ENCODE results near the gene ADORA1.

The ADORA1 gene

DNA sequence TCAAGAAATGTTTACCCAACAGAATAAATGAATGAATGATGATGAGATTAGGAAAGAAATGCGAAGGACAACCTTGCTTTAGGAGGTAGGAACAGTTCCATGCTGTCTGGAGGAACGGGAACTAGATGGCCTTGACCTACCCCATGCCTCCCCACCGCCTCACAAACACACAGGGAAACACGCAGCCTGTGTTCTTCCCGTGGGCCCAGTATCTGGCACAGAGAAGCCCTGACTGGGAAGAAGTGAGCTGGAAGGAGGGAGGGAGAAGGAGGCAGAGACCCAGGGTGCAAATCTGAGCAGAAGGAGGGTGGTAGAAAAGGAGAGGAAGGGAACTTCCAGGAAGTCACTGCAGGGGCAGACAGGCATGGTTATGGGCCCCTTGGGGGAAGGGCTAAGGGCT is 3.5 kb upstream of the ADORA1 start:
- DNase-seq: no peak

DNA sequence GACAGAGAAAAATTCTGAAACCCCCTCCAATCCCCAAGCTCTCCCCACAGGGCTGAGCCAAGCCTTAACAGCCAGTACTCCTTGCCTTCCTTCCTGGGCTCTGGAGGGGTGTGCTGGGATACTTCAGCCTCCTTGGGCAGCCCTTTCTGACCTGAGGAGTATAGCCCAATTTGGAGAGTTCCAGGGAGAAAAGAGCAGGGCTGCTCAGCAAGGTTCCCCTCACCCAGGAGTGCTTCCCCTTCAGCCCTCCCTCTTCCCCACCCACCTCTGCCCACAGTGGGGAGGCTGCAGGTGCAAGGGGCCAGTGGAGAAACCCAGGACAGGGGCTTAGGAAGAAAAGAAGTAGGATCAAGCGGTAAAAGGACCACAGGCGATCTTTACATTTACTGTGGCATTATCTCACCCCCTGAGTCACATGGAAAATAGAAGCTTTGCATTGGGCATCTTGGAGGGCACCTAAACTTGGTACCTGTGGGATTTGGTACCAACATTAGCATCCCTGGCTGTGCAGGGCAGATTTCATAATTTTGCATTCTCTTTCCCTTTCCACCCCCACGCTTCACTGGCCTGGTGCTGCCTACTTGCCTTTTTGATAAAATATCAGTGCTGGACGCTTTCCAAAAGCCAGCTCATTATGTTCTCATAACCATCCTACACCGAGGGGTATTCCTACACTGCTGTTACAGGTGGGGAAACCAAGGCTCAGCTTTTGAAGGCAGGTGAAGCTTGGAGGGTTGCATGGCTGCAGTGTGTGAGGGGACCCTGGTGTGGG is 2.8 kb upstream of the ADORA1 start:
- DNase-seq: no peak

DNA sequence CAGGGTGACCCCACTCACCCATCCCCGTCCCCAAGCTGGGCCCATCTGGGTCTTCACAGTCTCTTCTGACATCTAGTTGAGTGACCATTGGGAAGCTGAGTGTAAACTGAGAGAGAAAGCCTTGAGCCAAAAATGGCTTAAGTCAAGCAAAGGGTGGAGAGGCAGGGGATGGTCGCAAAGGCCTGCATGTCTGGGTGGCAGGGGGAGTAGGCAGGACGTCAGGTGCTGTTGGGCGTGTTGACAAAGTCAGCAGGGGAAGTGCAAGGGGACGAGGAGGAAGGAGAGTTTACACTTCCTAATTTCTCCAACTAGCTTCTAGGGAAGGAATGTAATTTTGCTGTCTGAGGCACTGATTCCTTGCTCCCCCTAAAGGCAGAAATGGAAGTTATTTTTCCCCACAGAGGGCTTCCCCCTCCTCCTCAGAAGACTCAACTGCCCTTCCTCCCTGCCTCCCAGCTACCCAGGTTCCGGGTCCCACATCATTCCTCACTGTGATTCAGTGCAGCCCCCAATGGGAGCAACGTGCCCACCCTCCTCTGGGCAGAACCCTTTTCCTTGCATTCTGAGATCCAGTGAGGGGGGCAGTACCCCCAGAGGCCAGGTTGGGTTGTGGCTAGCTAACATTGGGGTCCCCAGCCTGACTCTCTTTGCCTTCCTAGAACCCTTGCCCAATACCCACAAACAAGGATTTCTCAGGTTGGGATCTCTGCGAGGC is 1.2 kb upstream of the ADORA1 start:
- DNase-seq: no peak

DNA sequence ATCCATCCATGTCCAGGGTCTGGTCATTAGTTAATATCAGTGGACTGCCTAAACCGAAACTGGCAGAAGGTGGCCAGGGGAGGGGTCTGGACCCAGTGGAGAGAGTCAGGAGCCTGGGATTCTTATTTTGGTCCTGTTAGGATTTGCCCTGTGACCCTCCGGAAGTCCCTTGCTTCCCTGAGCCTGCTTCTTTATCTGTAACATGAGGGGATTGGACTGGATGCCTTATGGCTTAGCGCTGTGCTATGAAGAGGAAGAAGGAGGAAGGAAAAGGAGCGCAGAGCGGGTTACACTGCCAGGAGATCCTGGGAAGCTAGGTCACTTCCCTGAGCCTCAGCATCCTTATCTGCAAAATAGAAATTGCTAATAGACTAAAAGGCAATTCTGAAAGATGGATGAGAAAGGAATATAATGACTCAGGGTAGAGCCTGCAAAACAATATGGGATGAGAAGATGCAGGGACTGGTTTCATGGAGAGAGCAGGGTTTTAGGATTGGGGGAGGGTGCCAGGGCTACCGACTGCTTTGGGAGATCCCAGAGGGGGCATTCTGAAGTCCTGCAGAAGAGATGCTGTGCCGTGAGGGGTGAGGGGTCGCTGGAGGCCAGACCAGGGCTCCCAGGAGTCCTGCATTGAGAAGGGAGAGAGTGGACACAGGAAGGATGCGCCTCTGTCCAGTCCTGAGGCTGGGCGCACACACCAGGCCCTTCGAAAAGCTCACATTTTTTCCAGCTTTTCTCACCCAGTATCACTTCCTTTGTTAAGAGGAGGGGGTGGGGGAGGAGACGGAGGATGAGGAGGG is 460 bp upstream of the ADORA1 start:
- no peak for DNase-seq

DNA sequence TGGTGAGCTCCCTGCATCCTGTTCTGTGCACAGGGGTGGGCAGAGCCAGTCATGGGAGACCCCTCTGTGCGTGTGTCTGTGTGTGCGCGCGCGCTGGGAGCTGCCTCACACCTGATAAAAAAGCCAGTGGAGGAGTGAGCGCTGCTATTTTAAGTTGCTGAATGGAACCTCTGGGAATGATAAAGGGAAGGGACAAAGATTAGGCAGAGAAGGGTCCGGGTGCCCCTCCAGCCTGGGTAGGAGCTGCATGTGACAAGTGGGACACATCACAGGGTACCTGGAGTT is 847 bp downstream of the ADORA1 start:
- DNase-seq: no peak

DNA sequence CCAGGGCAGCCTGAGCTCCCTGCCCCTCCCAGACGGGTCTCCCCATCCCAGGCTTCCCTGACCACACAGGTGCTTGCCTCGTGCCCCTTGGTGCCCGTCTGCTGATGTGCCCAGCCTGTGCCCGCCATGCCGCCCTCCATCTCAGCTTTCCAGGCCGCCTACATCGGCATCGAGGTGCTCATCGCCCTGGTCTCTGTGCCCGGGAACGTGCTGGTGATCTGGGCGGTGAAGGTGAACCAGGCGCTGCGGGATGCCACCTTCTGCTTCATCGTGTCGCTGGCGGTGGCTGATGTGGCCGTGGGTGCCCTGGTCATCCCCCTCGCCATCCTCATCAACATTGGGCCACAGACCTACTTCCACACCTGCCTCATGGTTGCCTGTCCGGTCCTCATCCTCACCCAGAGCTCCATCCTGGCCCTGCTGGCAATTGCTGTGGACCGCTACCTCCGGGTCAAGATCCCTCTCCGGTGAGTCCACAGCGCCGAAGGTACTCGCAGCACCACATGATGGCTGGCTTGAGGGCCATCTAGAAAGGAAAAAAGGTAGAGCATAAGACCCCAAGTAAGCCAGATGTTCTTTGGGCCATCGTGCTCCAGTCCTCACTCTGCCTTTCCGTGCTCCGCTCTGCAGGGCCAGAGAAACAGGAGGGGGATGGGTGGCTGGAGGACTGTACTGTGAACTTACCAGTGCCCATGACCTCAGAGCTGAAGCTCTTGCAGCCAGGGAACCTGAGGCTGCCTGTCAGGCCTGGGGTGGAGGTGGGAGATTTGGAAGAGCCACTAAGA is 1.4 kb downstream of the ADORA1 start:
- no peak for DNase-seq

DNA sequence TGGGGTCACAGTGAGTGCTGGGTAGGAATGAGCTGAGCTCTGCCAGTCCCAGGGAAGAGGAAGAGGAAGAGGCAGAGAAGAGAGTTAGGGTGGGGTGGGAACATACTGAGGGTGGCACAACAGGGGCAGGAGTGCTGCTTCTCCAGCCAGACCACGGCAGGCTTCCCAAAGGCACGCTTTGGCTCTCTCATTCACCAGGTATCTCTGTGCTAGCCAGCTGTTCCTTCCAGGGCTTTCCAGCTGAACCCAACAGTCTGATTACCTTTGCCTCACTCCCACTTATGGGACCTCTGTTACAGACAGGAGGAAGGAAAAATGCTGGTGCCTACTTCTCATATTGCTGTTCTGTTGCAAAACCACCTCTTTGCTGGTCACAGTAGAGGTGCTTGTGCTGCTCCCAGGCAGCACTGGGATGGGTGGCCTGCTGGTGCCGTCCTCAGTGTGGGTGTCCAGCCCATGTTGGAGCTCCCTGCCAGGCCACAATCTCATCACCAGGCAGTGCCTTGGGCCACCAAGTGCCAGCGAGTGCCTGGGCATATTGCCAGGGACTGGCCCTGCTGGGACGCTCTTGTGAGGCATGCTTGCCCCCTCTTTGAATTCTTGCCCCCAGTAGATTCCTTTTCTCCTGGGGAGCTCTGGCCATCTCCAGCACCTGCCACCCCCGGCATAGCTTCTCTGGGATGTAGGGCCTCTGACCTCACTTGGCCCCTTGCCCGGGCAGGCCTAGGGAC is 2.1 kb downstream of the ADORA1 start:
- DNase-seq: no peak

DNA sequence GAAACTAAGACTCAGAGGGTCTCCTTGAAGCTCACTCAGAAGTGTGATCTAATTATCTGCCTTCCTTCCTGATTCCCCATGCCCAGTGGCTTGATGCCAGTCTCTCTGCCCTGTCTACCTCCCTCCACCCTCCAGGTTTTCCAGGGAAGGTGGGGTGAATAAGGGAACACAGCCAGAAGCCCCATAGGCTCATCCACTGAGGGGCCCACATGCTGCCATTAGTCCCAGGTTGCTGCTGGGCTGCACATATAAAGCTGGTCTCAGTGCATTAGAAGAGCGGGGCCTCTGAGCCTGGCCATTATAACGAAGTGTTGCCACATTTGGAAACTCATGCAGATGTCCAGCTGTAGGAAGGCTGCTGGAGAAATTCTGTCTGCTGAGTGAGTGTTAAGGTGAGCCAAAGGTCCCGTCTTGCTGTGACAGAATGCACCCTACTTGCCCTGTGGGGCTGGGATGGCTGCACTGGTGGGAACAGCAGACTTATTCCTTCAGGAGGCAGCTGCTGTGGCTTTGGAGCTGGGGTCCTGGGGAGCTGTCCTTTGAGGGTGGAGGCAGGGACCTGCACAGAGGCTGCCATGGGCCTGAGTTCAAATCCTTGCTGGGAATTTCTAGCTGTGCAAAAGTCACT is 2.9 kb downstream of the ADORA1 start:
- DNase-seq: no peak

DNA sequence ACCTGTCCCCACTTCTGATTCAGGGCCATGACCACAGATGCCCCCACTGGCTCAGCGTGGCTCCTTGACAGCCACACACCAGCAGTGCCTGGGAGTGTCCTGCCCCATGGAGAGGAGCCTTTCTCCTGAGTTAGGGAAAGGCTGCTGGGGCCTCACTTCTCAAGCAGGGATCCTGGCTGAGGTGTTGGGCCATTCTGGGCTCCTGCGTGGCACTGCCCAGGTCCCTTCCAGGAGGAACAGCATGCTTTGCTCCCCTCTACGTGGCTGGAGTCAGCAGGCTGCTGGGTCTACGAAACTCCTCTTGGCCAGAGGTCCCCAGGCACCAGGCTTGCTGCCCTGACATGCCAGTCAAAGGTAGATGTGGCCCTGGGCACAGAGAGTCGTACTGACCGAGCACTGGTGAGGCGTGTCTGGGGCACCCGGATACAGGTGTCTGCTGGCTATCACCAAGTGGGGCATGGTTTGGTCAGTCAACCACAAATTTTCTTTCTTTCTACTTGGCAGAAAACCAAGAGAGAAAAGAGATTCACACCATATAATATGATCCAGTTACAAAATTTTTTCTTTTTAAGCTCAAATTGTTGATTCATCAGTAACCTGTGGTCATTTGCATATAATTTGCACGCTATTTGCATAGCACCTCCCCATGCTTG is 4.1 kb downstream of the ADORA1 start:
- no peak for DNase-seq

DNA sequence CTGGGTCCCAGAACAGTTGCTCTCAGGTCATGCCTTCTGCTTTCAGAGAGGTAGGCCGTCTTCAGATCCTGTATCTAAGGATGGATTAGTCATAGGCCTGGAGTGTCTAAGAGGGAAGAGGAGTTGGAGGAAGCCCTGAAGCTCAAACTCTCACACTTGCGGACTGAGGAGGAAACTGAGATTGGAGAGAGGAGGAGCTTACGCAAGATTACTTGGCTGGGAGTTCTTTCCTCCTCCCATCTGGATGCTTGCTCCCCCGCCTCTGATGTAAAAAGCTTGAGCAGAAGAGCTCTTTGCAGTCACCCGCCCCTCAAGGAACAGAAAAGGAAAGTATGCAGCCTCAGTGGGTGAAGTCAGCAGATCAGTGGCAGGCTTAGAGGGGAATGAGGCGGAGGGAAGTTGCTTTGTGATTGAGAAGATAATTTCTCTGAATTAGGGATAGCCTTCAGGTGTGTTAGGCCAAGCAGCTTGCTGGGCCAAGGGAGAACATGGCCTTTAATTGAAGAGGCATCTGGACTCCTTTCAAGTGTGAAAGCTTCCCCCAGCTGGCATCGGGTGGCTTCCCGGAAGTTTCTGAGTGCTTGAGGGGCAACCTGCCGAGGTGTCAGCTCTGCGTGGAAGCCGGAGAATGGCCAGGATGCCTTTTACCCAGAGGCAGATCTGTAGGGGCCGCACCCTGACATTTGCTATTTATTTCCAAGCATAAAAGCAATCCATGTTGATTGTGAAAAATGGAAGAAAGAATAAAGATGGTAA is 6.6 kb downstream of the ADORA1 start:
- DNase-seq: no peak

DNA sequence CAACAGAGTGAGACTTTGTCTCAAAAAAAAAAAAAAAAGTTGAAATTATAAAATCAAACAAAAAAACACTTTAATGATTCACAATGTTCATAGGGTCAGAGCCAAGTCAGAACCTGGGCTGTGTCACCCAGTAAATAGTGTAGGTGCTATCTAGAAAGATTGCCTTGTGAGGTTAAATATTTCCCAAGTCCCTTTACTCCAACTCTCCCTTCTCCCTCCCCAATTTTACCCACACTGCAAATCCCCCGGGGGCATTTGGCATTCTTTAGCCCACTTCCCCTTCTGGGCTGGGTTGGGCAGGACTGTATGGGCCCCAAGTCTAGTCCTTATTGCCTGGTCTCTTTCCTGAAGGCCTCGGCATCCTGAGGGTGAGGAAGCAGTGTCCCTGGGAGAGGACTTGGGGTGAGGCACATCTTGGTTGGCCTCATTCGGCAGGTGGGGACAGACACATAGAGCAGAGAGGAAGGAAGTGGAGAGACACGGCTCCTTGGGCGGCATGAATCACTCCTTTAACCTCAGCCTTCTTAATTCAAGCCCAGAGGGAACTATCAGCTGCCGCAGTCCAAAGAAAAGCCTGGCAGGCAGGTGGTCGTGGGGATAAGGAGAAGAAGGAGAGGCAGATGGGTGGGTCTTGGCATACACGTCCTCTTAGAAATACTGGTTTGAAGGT is 8.2 kb downstream of the ADORA1 start:
- DNase-seq: no peak

DNA sequence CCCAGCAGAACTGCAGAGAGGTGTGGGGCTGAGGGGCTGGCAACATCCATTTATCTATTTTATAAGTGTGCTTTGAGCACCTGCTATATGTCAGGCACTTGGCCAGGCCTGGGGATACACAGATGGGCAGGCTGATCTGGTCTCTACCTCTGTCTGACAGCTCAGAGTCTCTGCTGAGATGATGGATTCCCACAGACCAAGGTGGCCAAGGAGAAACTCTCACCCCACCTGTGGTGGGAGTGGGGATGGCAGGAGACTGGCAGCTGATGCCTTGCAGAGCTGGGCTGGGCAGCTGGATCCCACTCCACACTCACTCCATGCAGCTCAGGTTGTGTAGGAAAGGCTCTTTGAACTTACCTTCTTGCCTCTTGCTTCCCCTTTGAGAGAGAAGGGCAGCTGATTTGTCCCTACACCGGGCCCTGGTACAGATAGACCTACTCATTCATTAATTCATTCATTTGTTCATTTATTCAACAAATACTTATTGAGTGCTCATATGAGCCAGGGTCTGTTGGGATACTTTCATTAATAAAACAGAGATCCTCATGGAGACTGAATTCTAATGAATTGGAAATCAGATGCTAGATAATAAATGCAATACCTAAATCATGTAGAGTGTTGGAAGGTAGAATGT is 9.0 kb downstream of the ADORA1 start:
- DNase-seq: no peak

DNA sequence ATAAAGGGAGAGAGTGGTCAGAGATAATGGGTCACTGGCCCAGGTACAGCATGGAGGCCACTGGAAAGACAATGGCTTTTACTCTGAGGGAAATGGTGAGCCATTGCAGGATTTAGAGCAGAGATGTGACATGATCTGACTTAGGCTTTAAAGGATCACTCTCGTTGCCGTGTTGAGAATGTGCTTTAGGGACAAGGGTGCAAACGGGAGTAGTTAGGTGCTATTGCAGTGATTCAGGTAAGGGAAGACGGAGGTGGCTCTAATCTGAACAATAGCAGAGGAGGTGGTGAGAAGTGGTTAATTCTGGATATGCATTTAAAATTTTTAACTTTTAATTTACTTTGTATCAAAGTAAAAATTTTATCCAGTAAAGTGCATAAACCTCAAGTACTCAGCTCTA is 9.8 kb downstream of the ADORA1 start:
- DNase-seq: no peak

DNA sequence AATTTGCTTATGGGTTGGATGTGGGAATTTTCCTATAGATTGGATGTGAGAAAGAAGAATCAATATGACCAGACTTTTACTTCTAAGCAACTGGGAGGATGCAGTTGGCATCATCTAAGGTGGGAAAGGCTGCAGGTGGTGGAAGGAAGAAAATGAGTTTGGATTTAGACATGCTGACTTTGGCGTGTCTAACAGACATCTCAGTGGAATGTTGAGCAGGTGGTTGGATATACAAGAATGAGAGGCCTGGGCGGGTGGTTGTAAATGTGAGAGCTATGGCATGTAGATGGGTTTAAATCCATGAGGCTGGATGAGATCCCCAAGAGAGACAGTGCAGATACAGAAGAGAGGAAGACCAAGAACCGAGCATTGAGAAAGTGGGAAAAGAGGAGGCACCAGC is 10.5 kb downstream of the ADORA1 start:
- no peak for DNase-seq

DNA sequence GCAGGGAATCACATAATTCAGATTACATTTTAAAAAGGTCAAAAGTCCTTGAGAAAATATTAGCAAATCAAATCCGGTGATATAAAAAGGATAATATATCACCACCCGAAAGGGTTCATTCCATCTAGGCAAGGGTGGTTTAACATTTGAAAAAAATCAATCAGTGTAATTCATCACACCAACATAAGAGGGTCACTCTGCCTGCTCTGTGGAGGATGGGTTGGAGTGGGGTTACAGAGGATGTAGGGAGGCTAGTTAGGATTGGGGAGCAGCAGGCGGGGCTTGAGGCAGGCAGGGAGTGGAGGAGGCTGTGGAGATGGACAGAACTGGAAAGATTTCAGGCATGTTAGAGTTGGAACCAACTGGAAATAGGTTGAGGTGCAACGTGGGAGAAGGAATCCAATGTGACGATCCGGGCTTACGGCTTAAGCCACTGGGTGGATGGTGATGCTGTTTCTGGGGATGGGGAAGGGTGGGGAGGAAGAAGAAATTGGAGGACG is 12.5 kb downstream of the ADORA1 start:
- DNase-seq: no peak

DNA sequence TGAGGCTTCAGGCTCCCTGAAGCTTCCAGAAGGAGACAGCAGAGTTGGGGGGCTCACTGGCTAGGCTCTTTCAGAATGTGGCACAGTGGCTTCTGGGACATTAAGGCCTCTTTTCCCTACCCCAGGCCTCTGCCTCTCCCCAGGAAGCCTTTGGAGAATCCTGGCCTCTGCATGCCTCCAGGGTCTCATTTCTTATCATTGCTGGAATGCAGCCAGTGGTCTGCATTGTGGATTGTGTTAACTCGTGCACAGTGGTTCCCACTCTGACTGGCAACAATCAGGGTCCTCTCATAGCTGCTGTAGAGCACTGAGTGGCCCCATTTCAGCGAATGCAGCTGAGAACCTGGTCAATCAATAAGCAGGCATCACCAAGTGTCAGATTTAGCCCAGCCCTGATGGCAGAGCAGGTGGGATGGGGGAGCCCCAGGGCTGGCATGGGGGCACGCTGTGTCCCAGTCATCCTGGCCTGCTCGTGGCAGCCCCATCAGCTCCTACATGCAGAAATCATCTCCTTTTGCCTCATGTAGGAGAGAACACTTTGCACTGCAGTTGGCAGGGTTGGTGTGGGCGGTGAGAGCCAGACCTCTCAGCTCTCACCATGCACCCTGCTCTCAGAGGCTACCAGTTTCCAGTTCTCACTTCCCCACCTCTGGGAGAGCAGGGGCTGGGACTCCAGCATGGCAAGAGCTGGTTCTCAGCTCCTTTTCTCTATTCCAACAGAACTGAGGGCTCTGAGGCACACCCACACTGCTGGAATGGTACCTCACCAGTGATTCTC is 13.4 kb downstream of the ADORA1 start:
- no peak for DNase-seq

DNA sequence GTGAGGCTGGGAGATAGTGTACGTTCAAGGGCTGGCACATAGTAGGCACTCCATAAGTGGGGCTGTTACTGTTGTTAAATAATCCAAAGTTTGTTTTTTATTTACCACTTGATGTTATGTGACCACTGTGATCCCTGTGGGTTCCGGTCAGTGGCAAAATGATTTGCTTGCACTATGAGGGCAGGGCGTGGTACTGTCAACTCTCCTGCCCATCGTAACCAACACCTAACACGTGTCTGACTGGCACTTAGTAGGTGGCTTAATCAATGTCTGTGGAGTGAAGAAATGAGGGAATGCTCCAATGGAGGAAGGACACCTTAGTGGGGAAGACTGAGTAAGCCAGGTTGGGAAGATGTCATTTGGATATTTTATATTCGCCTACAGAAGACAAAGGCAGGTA is 14.6 kb downstream of the ADORA1 start:
- DNase-seq: no peak

DNA sequence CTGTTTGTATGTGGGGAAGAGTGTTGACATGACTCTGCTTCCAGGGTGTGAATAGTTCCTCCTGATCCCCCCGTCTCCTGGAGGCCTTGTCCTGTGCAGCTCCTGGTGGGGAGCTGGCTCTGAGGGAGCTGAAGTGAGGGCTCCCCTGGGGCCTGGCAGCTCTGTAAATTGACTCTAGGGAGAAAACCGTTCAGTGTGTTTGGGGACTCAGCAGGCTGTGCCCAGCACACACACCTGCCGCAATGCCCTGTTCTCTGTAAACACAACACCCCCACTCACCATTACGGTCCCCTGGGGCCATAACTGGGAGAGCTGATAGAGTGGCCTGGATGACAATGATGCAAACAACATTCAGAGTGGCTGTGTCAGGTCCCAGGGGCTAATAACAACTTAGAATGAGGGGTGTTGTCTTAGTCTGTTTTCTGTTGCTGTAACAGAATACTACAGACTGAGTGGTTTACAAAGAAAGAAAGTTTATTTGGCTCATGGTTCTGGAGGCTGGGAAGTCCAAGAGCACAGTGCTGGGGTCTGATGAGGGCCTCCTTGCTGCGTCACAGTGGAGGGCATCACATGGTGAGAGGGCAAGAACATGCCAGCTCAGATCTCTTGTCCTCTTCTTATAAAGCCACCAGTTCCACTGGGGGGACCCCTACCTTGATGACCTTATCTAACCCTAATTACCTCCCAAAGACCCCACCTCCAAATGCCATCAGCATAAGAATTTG is 15.3 kb downstream of the ADORA1 start:
- no peak for DNase-seq
